CD1c-positive myeloid dendritic cell (primary cell): Measurements from ENCODE around the gene CAB39.

ENCODE experiments used
- DNase-seq: peaks from one replicate; pipeline ENCODE4 v3.0.0-alpha.2; 2016; ENCODE audit errors: extremely low spot score

Gene CAB39

DNA sequence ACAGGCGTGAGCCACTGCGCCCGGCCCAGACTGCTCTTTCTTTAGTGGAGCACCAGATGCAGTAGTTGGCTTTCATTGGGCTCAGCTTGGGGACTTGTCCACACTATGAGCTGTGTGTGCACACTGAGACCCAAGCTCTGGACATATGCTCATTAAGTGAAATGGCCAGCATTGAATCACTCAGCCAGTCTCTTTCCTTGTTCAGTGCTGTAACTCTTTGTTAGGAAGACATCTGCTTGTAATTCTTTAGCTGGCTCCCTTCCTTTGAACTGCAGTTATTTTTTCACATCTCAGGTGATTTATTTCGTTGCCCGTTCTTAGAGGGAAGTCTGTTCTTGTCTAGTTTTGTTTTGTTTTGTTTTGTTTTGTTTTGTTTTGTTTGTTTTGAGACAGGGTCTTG is 70.5 kb downstream of the CAB39 start:
- no peak for DNase-seq

DNA sequence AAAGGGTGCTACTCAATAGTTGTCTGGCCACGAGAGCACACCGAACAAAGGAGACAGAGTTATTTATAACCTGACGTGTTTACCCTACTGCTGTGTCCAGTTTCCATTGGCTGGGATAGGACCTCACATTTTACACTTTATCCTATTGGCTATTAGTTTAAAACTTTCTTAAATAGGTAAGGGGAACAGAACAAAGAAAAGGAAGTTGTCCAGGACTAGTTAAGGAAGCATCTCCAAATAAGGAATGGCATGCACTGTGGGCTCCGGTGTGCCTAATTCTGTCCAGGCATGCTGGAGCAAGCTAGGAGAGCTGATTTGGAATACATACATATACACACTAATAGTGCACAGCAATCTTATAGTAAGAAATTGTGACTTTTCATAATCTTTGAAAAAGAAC is 72.2 kb downstream of the CAB39 start:
- DNase-seq = no peak

DNA sequence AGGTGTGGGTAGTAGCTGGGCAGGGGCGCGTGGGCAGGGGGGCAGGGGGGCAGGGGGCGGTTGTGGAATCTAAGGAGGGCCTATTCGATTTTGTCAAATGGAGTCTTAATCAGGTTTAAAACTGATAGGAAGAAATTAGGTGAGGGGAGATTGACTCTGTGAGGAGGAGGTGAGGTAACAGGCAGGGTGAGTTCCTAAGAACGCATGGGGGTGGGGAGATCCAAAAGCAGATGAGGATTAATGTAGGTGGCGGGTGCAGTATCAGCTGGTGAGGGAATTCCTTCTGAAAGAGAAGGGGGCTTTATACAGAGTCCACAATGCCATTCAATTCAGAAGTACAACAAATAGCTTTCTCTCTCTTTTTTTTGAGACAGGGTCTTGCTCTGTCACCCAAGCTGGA is 72.7 kb downstream of the CAB39 start:
- DNase-seq = no peak

DNA sequence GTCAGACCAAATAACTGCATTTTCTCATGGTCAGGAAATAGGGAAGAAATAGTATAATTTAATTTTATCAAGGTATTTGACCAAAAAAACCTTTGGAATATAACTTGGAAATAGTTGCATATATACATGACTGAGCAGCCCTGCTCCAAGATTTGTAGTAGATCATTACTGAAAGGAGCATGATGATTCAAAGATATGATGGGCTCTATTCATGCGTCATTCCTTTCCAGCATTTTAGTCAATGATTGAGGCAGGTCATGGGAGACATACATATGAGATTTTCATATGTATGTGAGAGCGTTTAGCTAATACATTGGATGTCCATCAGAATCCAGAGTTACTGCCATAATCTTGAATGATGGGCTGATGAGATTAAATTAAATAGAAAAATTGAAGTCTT is 74.5 kb downstream of the CAB39 start:
- no peak for DNase-seq

GRCh38 chr2:230788554-230789175 is 76.0 kb downstream of the CAB39 start:
- no peak for DNase-seq

DNA sequence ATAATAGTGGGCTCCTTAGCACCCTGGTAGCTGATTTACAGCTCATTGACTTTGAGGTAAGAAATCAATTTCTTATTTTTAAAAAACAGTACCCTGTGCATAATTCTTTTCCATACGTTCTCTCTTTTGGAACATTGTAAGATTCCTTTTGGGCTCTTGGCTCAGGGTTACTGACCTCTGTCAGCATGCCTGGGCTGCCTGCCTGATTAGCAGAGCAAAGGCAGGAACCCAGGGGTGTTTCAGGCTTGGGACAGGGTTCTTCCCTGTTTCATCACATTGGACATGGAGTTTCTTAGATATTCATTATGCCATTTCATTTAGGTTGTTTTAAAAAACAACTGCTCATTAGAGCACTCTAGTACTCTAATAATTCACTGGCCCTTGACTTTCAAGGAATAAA is 78.3 kb downstream of the CAB39 start:
- no peak for DNase-seq

DNA sequence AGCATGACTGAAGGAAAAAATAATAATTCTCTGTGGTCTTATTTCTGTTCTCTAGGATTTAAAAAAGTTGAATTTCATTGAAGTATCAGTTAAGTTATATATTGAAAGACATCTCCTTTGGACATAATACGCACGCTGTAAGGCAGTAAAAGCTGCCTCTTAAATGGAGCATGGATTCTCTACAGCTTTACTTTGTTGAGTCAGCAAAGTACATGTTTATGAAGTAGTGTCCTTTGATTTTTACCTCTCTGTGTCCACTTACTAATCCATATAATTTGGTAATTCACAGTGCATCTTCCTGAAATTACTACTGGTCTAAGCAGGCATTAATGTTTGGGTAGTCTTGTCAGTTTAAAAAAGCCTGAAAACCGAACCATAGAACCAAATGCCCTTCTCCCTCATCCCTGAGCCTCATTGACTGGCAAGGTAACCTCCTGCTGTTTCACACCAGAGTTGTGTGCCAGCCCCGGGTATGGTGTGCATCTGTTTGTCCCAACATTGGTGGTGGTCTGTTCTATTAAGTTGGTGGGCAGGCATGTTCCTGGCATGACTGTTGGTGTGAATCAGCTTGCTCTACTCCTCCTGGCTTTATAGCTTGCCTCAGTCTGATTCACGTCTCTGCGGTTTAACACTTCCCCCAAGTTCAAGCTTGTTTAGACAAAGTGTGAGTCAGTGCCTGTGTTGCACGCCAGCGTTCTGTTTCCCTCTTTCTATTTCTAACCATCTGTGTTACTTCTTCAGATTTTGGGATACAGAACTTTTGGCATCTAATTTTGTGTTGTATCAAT is 81.1 kb downstream of the CAB39 start:
- DNase-seq = peak; percentile 92

DNA sequence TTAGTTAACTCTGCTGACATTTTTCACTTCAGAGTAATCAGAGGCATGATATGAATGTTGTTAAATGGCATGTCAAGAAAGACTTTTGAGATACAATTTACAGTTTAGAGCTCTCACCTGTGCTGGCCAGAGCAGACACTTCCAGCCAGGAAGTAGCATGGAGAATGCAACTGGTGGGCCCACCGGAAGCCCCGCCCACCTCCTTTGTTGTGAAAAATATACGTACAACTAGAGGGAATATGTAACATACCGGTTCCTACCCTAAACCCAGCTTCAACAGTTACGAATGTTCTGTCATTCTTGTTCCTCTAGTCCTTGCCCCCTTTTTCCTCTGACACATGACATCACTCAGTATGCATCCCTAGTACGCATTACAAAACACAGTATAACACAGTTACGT is 81.9 kb downstream of the CAB39 start:
- peak; percentile 63 for DNase-seq

DNA sequence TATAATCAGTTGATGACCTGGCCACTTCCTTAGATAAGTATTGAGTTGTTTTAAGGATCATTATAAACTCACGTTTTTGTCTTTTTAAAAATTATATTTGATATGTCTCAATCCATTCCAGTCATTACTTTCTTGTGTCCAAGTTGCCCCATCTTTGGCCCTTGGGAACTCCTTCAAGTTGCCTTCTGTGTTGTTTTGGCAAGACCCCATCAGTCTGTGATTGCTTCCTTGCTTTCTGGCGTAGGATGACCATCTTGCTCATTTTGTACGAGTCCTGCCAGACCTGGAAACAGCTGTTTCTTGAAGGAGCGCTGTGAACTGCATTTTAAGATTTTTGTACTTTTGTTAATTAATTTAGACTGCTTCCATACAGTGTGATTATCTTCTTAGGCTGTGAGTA is 83.2 kb downstream of the CAB39 start:
- DNase-seq = no peak

DNA sequence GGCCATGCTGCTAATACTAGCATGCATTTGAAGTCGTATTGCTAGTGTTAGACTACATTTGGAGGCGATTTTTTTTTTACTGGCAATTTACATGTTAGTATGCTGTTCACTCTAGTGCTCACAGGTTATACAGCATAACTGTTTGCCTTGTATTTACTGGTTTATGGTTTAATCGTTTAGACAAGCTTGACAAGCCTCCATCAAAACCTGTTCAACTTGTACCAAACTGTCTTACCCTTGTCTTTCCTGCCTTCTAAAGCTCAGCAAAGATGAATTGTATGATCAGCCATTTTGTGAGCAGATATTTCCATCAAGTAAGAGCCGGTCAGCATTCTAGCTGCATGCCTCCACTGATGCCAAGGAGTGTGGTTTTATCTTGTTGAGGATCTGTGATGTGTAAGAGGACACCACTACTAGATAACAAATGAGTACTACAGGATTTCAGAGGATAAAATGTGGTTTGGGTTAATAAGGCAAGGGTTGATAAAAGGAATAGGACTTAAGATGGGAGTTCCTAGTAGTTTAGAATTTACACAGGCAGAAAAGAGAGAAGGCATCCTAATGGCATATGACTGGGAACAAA is 83.7 kb downstream of the CAB39 start:
- no peak for DNase-seq

DNA sequence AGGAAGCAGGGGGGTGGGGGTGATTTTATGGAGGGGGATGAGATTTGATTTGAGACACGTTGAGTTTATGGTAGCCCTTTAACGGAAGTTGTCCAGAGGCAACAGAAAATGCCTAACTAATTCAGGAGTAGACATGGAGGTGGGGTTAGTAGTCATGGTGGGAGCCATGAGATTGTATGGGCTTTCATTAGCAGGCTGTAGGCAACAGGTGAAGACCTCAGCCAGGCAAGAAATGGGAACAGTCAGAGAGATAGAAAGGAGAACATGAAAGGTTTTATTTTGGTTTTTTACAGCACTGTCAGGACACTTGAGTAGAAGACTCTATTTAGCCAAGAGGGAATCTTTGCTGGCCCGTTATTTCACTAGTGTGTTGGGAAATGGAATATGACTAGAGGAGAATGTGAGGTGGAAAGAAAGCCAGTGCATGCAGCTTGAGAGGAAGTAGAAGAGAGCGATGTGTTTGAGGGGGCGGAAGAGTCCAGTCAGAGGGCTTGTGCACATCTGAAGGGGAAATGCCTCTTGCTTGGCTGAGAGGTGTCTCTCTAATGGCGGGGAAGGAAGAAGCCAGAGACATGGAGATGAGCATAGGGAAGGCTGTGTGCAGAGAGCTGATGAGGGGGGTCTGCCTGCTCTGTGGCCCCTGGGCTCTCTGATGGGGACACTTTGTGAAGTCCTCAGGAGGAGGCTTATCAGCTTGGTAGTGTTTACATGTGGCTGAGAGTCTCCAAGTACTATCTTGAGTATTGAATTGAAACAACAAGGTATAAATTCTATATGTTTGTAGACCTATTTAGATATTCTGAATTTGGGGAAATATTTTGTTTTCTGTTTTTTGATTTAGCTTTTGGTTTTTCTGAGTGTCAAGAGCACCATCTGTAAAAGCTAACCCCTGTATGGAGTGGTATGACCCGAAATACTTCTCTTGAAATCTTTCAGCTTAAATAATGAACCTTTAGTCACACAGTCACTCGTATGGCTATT is 85.2 kb downstream of the CAB39 start:
- peak; percentile 87 for DNase-seq

DNA sequence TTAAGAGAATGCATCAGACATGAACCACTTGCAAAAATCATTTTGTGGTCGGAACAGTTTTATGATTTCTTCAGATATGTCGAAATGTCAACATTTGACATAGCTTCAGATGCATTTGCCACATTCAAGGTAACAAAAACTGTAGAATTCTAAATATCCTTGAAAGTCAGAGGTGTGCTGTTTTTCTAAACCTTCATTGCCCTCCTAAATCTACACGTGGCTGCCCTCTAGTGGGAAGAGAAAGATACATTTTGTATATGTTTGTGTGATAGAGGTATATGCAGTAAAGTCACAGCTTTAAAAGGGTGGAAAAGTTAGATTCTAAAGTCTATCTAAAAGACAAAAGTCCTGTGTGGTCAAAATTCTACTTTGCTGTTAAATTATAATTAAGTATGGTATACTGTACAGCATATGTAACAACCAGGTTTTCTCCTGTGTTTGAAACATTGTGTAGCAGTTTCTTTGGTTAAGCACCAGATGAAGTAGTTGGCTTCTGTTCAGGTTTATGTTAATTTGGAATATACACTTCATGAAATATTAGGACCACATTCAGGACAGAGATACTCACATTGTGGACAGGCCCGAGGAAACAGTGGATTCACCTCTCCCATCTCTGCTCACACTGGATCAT is 86.2 kb downstream of the CAB39 start:
- DNase-seq = peak; percentile 60

GRCh38 chr2:230805353-230806017 is 92.8 kb downstream of the CAB39 start:
- no peak for DNase-seq

DNA sequence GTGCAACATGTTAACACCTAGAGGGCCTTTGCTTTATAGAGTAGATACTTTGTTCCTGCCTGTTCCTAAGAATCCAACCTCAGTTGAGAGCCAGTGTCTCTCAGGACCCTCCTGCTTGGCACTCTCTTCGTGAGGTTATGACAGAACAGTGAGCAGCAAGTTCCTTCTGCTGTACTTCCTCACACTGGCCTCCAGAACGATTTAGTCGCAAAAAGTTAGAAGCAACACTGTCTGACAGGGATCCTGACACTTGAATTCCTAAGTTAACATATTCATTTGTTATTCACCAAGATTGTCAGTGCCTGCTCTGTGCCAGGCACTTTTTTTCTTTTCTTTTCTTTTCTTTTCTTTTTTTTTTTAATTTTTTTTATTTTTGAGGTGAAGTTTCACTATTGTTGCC is 95.1 kb downstream of the CAB39 start:
- DNase-seq = no peak

DNA sequence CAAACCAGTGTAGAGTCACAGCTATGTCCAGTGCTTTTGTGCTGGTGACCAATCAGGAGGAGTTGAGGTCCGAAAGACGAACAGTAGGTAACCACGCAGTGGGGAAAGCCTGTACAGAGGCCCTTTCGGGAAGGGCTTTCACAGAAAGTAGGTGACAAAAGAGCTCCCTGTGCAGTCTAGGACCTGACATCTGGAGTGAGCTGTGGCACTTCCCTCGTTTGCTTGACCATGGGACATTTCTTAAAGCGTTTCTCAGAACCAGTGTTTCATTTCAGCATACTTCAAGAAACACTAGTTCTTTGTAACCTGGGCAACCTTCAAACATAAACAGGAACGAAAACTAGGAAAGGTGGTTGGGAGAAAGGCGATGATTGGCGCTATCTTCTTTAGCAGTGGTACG is 96.4 kb downstream of the CAB39 start:
- no peak for DNase-seq

DNA sequence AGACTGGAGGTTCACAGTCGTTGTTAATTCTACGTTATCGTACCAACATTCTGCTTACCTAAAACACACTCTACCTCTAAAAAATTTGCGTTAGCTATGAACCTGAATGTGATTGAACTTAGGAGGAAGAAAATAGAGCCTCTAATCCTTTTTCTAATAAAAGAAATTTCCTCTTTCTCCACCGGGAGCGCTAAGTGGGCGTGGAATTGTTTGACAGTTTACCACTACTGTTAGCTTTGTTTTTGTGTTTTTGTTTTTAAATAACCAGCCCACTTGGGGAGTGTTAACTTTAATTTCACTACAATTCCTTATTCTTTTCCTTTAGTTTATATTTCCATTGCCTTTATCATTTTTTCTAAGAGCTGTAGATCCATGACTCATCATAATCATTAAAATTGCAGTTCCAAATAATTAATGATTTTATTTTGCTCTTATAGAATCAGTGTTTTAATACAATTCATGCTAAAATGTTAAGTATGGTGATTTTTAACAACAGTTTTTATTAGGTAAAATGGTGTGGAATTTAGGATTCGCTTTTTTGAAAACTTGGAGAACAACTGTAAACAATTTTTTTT is 97.1 kb downstream of the CAB39 start:
- DNase-seq = no peak

DNA sequence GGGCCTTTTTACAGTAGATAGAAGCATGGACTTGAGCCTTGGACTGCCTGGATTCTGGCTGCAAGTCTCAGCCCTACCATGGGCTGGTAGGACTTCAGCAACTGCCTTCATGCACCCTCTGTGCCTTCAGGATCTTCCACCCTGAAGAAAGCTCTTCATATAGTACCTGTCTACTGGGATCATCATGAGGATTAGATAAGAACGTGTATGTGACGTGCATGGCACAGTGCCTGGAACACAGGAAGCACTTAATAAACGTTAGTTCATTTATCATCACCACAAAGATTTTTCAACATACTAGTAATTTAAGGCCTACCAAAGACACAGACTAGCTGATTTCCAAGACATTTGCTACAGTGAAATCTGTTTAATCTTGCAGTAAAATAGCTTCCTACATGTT is 98.9 kb downstream of the CAB39 start:
- no peak for DNase-seq

DNA sequence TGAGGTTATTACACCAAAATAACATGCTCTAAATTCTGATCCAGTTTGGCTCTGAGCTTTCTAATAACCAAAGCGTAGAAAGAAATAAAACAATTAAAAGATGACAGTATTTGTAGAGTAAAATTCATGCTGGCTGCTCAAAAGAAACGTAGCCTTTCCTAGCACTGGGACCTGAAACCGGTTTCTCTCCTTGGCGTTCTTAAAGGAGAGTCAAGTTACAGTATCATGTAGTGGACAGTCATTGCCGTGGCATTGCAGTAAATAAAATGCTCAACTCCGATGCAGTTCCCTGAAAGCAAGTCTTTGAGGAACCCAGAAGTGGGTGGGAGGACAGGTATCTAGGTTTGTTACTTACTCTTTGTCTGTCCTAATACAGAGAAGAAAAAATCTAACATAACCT is 99.4 kb downstream of the CAB39 start:
- DNase-seq = no peak

GRCh38 chr2:230814616-230815015 is 102.0 kb downstream of the CAB39 start:
- DNase-seq = no peak

DNA sequence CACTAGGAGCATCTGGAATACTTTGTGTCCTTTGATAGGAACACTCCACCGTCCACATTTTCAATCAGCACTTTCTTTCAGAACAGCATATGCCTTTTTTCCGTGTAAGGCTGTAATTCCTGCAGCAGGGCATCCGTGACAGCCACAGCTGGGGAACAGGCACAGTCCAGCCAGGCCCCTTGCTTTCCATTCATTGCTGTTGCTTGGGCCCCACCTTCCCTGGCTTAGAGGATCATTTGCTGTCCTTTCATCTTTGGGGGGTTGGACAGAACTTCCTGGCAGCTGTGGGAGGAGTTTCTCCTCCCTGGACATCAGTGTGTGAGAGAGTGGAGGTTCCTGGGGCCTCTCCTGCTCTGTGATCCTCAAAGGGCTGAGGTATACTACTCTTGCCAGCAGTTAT is 102.4 kb downstream of the CAB39 start:
- no peak for DNase-seq

- DNase-seq = no peak
Observed at GRCh38 chr2:230816735-230817134, 104.1 kb downstream of the CAB39 start.
